ENCODE measurements around the gene ZFP30. TPM values are rescaled to one million over a fixed set of nuclear protein-coding genes. Genes with fewer than 3 reads are reported as not detected.

Gene ZFP30
- total and polyA plus RNA-seq, 2 of the 13 experiments (the other 11 are each of a cell fraction or from before 2014, with no cell fraction given) = 3.4 to 19.2 TPM

DNA sequence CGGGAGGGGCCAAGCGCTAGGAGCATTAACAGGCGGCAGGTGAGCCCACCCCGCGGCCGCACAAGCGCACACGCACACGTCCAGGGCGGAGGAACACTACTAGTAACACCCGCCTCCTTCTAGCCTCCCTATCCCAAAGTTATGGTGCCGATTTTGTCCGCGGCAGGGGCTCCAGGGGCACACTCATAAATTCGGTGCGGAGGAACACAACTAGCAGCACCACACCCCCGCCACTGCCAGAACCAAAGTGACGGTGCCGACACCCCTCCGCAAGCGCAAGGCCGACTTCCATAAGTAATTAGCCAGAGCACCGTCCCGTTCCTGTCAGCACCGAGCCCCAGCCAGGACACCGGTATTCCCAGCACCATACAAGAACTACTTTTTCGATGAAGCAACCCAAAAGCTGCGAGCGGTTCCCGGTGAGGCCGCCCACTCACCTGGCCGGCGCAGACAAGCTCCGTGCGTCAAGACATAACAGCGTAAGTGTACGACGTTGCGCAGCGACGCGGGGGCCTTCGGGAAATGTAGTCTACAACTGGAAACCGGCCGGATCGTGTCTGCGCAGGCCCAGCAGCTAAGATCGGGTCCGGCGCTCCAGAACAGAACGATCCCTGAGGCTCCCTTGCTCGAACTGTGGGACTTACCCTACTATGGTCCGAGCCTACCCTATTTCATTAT is 60.8 kb downstream of the ZFP30 start, which contains the start of the genes ZNF540 and ZNF571 (continued):
- TF ChIP-seq SIX1 (CRISPR knock-in tag; IDR thresholded peaks at IDR 0.05; ENCODE audit: borderline replicate concordance) (no peak), SP5 (CRISPR knock-in tag; IDR thresholded peaks at IDR 0.05; ENCODE audit: borderline replicate concordance, low read depth) (no peak; the same call in 1 of the 2 replicates), EP300 (IDR thresholded peaks at IDR 0.05; ENCODE audit: low read depth in 2 of 2, low read length in 2 of 2) (no peak), EP300 (CRISPR knock-in tag; IDR thresholded peaks at IDR 0.05; ENCODE audit: borderline replicate concordance) (no peak), ATF5 (CRISPR knock-in tag; IDR thresholded peaks at IDR 0.05; ENCODE audit: low read depth) (no peak), NR3C1 (CRISPR knock-in tag; IDR thresholded peaks at IDR 0.05) (no peak), ZNF788 (CRISPR knock-in tag; IDR thresholded peaks at IDR 0.05; ENCODE audit: borderline replicate concordance) (peak; percentile 92; the same call in 1 of the 2 replicates), TFE3 (CRISPR knock-in tag; IDR thresholded peaks at IDR 0.05) (no peak), JDP2 (CRISPR knock-in tag; IDR thresholded peaks at IDR 0.05; ENCODE audit: borderline replicate concordance) (no peak), ZNF761 (CRISPR knock-in tag; conservative IDR thresholded peaks at IDR 0.05) (no peak), CEBPG (CRISPR knock-in tag; IDR thresholded peaks at IDR 0.05) (peak; percentile 79), DNMT3B (CRISPR knock-in tag; conservative IDR thresholded peaks at IDR 0.05) (no peak), CREM (IDR thresholded peaks at IDR 0.05) (peak; percentile 96), CREM (CRISPR knock-in tag; IDR thresholded peaks at IDR 0.05) (no peak), MBD4 (IDR thresholded peaks at IDR 0.05; ENCODE audit: borderline replicate concordance, low read length) (no peak), IRX3 (CRISPR knock-in tag; IDR thresholded peaks at IDR 0.05; ENCODE audit: borderline replicate concordance, low read depth) (no peak), NCOA1 (CRISPR knock-in tag; IDR thresholded peaks at IDR 0.05) (no peak), PHF21A (CRISPR knock-in tag; IDR thresholded peaks at IDR 0.05) (peak; percentile 90), HNRNPUL1 (IDR thresholded peaks at IDR 0.05; ENCODE audit: low read depth, low read length) (no peak), ZNF24 (IDR thresholded peaks at IDR 0.05) (no peak), ZNF713 (CRISPR knock-in tag; IDR thresholded peaks at IDR 0.05) (no peak), ZNF703 (CRISPR knock-in tag; IDR thresholded peaks at IDR 0.05; ENCODE audit: borderline replicate concordance) (no peak; the same call in 1 of the 2 replicates), TBX2 (CRISPR knock-in tag; IDR thresholded peaks at IDR 0.05; ENCODE audit: borderline replicate concordance) (peak; percentile 79), PAF1 (CRISPR knock-in tag; IDR thresholded peaks at IDR 0.05) (no peak), ZNF296 (CRISPR knock-in tag; conservative IDR thresholded peaks at IDR 0.05) (no peak), ZFY (CRISPR knock-in tag; IDR thresholded peaks at IDR 0.05) (peak; percentile 64; the same call in 1 of the 2 replicates)
- TF ChIP-seq, protein P1, sequence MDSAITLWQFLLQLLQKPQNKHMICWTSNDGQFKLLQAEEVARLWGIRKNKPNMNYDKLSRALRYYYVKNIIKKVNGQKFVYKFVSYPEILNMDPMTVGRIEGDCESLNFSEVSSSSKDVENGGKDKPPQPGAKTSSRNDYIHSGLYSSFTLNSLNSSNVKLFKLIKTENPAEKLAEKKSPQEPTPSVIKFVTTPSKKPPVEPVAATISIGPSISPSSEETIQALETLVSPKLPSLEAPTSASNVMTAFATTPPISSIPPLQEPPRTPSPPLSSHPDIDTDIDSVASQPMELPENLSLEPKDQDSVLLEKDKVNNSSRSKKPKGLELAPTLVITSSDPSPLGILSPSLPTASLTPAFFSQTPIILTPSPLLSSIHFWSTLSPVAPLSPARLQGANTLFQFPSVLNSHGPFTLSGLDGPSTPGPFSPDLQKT (CRISPR knock-in tag; IDR thresholded peaks at IDR 0.05; ENCODE audit: borderline replicate concordance) = no peak
- TF ChIP-seq, protein P2, sequence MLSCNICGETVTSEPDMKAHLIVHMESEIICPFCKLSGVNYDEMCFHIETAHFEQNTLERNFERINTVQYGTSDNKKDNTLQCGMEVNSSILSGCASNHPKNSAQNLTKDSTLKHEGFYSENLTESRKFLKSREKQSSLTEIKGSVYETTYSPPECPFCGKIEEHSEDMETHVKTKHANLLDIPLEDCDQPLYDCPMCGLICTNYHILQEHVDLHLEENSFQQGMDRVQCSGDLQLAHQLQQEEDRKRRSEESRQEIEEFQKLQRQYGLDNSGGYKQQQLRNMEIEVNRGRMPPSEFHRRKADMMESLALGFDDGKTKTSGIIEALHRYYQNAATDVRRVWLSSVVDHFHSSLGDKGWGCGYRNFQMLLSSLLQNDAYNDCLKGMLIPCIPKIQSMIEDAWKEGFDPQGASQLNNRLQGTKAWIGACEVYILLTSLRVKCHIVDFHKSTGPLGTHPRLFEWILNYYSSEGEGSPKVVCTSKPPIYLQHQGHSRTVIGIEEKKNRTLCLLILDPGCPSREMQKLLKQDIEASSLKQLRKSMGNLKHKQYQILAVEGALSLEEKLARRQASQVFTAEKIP (CRISPR knock-in tag; IDR thresholded peaks at IDR 0.05; ENCODE audit: borderline replicate concordance) = no peak
